GM12891 (cell line): ENCODE data around the gene CCDC24.

Experiments used
- POLR2AphosphoS5 ChIP-seq: IDR thresholded peaks from 2 replicates; pipeline ENCODE4 v1.6.1; 2011; ENCODE audit warnings: low read depth, low read length, control low read depth
- TAF1 ChIP-seq: IDR thresholded peaks from 2 replicates; pipeline ENCODE4 v1.6.1; 2011; ENCODE audit warnings: low read depth, low read length, control low read depth

DNA sequence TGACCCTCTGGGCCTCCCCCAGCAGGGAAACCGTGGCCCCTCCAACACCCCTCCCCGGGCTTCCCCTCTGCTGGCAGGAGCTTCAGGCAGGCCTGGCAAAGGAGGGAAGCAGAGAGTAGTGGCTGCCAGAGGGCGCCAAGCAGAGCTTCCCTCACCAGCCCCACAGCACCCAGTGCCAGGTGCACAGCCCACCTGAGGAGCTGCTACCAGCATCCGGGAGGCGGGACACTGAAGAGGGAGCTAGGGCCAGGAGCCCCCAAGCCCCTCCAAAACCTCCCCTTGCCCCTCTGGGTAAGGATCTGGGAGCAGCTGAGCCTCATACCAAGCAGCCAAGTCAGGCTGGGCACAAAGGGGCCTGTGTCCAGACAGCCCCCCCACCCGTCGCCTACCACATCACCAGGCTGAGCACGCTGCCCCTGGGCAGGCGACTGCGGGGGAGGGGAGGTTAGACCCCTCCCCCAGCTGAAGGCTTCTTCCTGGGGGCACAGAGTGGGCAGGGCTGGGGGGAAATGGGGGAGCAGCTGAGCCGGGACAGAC, 19.6 kb downstream of the CCDC24 start:
- TF ChIP-seq TAF1 = no peak
- no peak for TF ChIP-seq POLR2AphosphoS5
